T follicular helper cell (primary cell): ENCODE results near the gene TBCA.
"Not testable (repeated sequence)": the region's sequence is repeated elsewhere in the genome, so short reads cannot be mapped to it uniquely, and the experiment has no call there.

Experiments
- DNase-seq: peaks from one replicate; pipeline ENCODE4 v3.0.0-alpha.2; 2020; ENCODE audit warnings: low read depth

TBCA gene

GRCh38 chr5:77772729-77773128 is 3.4 kb downstream of the TBCA start:
- no peak for DNase-seq

- no peak for DNase-seq
These were observed 4.7 kb downstream of the TBCA start for GRCh38 chr5:77771452-77771851.

GRCh38 chr5:77770293-77771005 is 5.7 kb downstream of the TBCA start:
- DNase-seq = no peak

GRCh38 chr5:77768978-77769377 is 7.2 kb downstream of the TBCA start:
- no peak for DNase-seq

GRCh38 chr5:77767301-77767700 is 8.8 kb downstream of the TBCA start:
- no peak for DNase-seq

- no peak for DNase-seq
These were observed 14.5 kb downstream of the TBCA start for GRCh38 chr5:77761606-77762005.

GRCh38 chr5:77758141-77758938 is 17.8 kb downstream of the TBCA start:
- no peak for DNase-seq

GRCh38 chr5:77751328-77752023 is 24.7 kb downstream of the TBCA start:
- no peak for DNase-seq

GRCh38 chr5:77750928-77751327 is 25.2 kb downstream of the TBCA start:
- DNase-seq = not testable (repeated sequence)

- no peak for DNase-seq
These were observed 28.0 kb downstream of the TBCA start for GRCh38 chr5:77748160-77748559.

- DNase-seq = no peak
These were observed 32.0 kb downstream of the TBCA start for GRCh38 chr5:77744116-77744515.

GRCh38 chr5:77743181-77743580 is 33.0 kb downstream of the TBCA start:
- no peak for DNase-seq

GRCh38 chr5:77741608-77742007 is 34.5 kb downstream of the TBCA start:
- DNase-seq = no peak

- no peak for DNase-seq
These were observed 41.3 kb downstream of the TBCA start for GRCh38 chr5:77734885-77735284.

GRCh38 chr5:77733130-77733529 is 43.0 kb downstream of the TBCA start:
- DNase-seq = no peak

GRCh38 chr5:77727190-77727589 is 48.9 kb downstream of the TBCA start:
- no peak for DNase-seq

- no peak for DNase-seq
These were observed 50.5 kb downstream of the TBCA start for GRCh38 chr5:77725616-77726015.

GRCh38 chr5:77724934-77725333 is 51.2 kb downstream of the TBCA start:
- no peak for DNase-seq

GRCh38 chr5:77719666-77720363 is 56.3 kb downstream of the TBCA start:
- no peak for DNase-seq

- DNase-seq = no peak
These were observed 57.1 kb downstream of the TBCA start for GRCh38 chr5:77718934-77719610.

GRCh38 chr5:77709993-77710685 is 66.0 kb downstream of the TBCA start:
- DNase-seq = no peak
